Measurements from ENCODE around the gene KATNAL1.

Gene KATNAL1

DNA sequence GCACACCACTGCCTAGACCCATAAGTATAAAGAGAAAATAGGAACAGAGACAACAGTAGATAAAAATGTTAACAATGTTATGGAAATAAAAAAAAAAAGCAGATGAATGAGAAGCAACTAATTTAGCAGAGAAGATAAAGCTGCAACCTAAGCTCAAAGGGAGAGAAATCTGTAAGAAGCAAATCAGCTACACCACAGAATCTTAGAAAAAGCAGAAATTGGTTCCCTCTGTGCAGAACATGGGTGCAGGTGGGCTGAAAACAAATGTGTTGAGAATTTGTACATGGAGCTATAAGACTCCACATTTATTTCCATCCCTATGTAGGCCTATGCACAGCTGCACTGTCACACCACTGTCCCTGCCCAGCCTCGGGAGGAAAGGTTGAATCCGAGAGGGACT is 44.8 kb upstream of the KATNAL1 start:
- TF ChIP-seq, protein P1, sequence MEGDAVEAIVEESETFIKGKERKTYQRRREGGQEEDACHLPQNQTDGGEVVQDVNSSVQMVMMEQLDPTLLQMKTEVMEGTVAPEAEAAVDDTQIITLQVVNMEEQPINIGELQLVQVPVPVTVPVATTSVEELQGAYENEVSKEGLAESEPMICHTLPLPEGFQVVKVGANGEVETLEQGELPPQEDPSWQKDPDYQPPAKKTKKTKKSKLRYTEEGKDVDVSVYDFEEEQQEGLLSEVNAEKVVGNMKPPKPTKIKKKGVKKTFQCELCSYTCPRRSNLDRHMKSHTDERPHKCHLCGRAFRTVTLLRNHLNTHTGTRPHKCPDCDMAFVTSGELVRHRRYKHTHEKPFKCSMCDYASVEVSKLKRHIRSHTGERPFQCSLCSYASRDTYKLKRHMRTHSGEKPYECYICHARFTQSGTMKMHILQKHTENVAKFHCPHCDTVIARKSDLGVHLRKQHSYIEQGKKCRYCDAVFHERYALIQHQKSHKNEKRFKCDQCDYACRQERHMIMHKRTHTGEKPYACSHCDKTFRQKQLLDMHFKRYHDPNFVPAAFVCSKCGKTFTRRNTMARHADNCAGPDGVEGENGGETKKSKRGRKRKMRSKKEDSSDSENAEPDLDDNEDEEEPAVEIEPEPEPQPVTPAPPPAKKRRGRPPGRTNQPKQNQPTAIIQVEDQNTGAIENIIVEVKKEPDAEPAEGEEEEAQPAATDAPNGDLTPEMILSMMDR (IDR thresholded peaks at IDR 0.05; ENCODE audit: borderline replicate concordance, insufficient read depth, low read depth, low read length) = no peak
- no peak overlapping the region for H3K4me3 ChIP-seq (ENCODE audit: low read depth, low read length)

DNA sequence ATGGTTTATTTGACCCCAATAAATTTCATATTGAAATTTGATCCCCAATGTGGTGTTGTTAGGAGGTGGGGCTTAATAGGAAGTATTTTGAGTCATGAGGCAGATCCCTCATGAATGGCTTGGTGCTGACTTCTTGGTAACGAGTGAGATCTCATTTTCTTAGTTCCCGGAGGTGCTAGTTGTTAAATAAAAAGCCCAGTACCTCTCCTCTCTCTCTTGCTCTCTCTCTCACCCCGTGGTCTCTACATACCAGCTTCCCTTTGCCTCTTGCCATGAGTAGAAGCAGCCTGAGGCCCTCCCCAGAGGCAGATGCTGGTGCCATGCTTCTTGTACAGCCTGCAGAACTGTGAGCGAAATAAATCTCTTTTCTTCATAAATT is 39.4 kb upstream of the KATNAL1 start:
- TF ChIP-seq, protein P1 (IDR thresholded peaks at IDR 0.05; ENCODE audit: borderline replicate concordance, insufficient read depth, low read depth, low read length) = no peak
- H3K4me3 ChIP-seq (ENCODE audit: low read depth, low read length) = no peak overlapping the region

DNA sequence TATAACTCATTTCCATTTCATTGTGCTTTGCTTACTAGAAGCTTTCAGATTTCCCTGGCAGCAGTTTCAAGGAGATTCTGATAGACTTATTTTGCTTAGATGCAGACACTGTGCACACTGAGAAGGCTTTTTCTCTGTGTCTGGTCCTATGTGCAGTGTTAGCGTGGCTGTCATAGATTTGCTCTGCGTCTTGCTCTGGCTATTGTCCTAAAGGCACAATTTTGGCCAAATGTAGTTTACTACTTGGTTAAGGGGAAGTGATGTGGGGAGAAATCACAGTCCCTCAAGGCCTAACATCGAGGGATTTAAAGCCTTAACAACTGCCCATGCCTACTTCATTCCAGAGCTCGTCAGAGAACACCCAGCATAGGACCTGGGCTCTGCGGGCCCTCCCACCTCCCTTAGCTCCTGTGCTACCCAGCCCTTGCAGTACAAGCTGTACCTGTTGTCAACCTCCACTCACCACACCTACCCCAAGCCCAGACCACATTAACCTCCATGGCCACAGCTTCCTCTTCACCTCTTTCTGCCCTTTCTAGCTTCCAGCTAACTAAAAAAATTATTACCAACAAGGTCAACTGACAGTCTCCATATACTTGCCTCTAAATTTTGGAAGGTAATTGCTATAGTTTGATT is 38.9 kb upstream of the KATNAL1 start:
- H3K4me3 ChIP-seq (ENCODE audit: low read depth, low read length) = no peak overlapping the region
- TF ChIP-seq, protein P1 (IDR thresholded peaks at IDR 0.05; ENCODE audit: borderline replicate concordance, insufficient read depth, low read depth, low read length) = no peak

DNA sequence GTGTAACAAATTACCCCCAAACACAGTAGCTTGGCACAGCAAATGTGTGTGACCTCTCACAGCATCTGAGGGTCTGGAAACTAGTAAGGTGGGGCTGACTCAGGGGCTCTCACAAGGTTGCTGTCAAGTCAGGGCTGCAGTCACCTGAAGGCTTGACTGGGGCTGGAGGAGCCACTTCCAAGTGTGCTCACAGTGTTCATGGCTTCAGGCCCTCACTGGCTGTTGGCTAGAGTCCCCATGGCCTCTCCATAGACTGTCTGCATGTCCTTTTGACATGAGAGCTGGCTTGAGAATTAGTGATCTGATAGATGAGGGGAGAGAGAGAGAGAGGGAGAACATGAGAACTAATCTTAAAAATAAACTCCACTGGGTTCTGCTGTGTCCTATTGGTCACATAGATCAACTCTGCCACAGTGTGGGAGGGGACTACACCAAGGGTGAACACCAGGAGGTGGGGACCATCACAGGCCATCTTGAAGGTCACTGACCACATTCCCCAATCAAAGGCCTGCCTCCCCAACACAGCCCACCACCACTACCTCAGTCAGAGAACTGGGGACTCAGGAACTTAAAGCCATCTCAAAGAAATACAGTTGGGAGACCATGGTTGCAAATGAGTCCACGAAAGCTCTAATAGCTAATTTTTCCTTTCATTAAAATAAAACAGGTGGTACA is 38.2 kb upstream of the KATNAL1 start:
- H3K4me3 ChIP-seq (ENCODE audit: low read depth, low read length) = no peak overlapping the region
- TF ChIP-seq, protein P1 (IDR thresholded peaks at IDR 0.05; ENCODE audit: borderline replicate concordance, insufficient read depth, low read depth, low read length) = no peak

DNA sequence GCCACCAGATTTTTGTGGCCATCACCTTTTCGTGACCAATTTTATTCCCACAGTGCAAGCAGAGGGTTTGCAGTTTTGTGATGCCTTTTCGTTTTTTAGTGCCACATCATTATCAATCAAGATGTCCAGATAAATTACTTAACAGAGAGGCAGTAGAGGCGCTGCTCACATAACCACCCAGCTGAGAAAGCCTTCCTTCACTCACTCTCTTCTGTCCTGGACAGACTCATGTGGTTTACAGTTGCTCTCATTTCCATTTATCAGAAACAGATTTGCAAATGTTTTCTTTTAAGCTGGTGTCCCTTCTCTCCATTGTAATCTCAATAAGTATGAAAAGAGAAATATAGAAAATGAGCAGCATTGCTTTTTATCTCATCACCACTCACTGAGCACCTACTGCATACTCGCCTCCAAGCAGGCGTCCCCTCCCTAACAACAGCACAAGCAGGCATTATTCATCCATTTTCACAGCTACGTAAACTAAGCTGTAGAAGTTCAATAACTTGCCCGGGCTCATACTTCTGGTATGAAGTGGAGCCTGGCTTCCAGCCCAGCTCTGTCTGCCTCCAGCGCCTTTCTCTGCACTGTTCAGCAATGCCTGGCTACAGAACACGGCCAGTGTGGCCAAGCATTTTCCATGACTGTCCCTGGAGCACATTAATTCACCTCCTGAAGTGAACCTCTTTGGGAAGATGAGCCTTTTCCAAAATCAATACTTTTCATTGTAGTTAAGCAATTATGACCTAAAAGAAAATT is 34.6 kb upstream of the KATNAL1 start:
- TF ChIP-seq, protein P1 (IDR thresholded peaks at IDR 0.05; ENCODE audit: borderline replicate concordance, insufficient read depth, low read depth, low read length) = no peak
- H3K4me3 ChIP-seq (ENCODE audit: low read depth, low read length) = no peak overlapping the region

DNA sequence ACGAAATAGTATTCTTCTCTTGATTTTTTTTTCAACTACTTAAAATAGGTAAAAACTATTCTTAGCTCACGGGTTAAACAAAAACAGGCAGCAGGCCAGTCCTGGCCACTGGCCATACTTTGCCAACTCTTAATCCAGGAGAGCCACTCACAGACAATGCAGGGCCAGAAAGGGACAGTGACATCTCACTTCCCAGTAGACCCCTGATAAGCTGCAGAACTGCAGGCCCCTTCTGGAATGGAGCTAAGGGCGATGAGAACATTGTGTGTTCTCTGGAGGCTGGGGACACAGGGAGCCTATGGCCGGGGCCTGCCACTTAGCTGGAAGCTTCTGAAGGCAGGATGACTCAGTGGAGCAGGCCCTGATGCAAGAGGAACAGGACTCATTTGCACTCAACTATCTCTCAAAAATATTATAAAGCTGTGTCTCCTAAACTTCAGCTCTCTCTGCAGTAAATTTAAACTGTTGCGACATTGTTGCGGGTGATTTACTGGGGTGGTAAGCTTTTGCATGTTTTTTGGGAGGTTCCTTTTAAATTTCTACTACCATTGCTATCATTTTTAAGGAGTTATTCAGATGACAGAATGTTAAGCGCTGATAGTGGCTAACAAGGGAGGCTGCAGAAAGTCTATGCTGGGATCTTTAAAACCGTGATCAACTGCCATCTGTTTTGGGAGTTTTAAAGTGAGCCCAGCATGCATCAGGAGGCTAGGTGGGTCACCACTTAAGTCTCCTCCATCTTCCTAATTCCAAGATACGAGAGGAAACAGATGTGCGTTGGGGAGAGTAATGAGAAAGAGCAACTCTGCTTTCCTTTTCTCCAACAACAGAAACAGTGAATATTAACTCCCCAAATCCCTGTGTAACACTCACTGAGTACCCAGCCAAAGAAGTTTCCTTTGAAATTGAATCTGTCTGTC is 33.2 kb upstream of the KATNAL1 start:
- TF ChIP-seq, protein P1 (IDR thresholded peaks at IDR 0.05; ENCODE audit: borderline replicate concordance, insufficient read depth, low read depth, low read length) = no peak
- H3K4me3 ChIP-seq (ENCODE audit: low read depth, low read length) = no peak overlapping the region

Data from GM12875 (cell line).